GM23248 (cell line): ENCODE data around the gene ADCY5.

Experiments used
- EZH2 ChIP-seq: fragments of 200-600 bp; sonication (generic); IDR thresholded peaks from 2 replicates; pipeline ENCODE4 v1.6.1; 2018; ENCODE audit warnings: antibody characterized with exemption, mild to moderate bottlenecking; ENCODE audit not compliant: insufficient read depth, poor library complexity, severe bottlenecking
- EZH2phosphoT487 ChIP-seq: fragments of 200-600 bp; sonication (generic); IDR thresholded peaks from 2 replicates; pipeline ENCODE4 v1.6.1; 2018; ENCODE audit warnings: antibody characterized with exemption, moderate library complexity, mild to moderate bottlenecking, low read depth; ENCODE audit not compliant: insufficient read depth

GRCh38 chr3:123446610-123447109, 2.2 kb downstream of the ADCY5 start:
- TF ChIP-seq EZH2 (no peak), EZH2phosphoT487 (no peak)
